ENCODE results near the gene RPL23.

The RPL23 gene

GRCh38 chr17:38867179-38867967, 13.9 kb upstream of the RPL23 start:
- DNase-seq: peak; percentile 80

GRCh38 chr17:38864636-38865398, 11.3 kb upstream of the RPL23 start:
- peak; percentile 59 for DNase-seq

- DNase-seq: peak; percentile 59
Measured at GRCh38 chr17:38861399-38861843, 7.9 kb upstream of the RPL23 start.

GRCh38 chr17:38857271-38857670, 3.8 kb upstream of the RPL23 start:
- DNase-seq: no peak

- peak; percentile 89 for DNase-seq
Measured at GRCh38 chr17:38855101-38855714, 1.7 kb upstream of the RPL23 start.

- DNase-seq: no peak
Measured at GRCh38 chr17:38852771-38853291, 690 bp downstream of the RPL23 start.

GRCh38 chr17:38851434-38851833, 2.1 kb downstream of the RPL23 start:
- no peak for DNase-seq

- DNase-seq: no peak
Measured at GRCh38 chr17:38850374-38850773, 3.1 kb downstream of the RPL23 start.

- DNase-seq: no peak
Measured at GRCh38 chr17:38848939-38849605, 4.4 kb downstream of the RPL23 start.

- no peak for DNase-seq
Measured at GRCh38 chr17:38848557-38848891, 5.0 kb downstream of the RPL23 start.

- DNase-seq: no peak
Measured at GRCh38 chr17:38844261-38844757, 9.2 kb downstream of the RPL23 start.

GRCh38 chr17:38825762-38826247, 27.7 kb downstream of the RPL23 start:
- no peak for DNase-seq

GRCh38 chr17:38824899-38825761, 28.4 kb downstream of the RPL23 start, which contains the start of gene CWC25:
TSS of gene CWC25 (minus strand) at chr17:38825321. CDS start at chr17:38825183, 138 bp downstream.
- peak; percentile 96 for DNase-seq

GRCh38 chr17:38815576-38816193, 37.8 kb downstream of the RPL23 start:
- DNase-seq: peak; percentile 32

- DNase-seq: no peak
Measured at GRCh38 chr17:38809828-38810227, 43.7 kb downstream of the RPL23 start.

GRCh38 chr17:38800237-38800760, 53.2 kb downstream of the RPL23 start:
- DNase-seq: no peak

- peak; percentile 99 for DNase-seq
Measured at GRCh38 chr17:38799501-38800236, 53.9 kb downstream of the RPL23 start, which contains the start of gene PIP4K2B. TSS of gene PIP4K2B (minus strand) at chr17:38799556. CDS start at chr17:38799424, 132 bp downstream.

GRCh38 chr17:38798614-38799500, 54.7 kb downstream of the RPL23 start:
- DNase-seq: peak; percentile 41

All from fibroblast of skin of abdomen (primary cell).